ENCODE measurements around the gene TMEM143.

DNA sequence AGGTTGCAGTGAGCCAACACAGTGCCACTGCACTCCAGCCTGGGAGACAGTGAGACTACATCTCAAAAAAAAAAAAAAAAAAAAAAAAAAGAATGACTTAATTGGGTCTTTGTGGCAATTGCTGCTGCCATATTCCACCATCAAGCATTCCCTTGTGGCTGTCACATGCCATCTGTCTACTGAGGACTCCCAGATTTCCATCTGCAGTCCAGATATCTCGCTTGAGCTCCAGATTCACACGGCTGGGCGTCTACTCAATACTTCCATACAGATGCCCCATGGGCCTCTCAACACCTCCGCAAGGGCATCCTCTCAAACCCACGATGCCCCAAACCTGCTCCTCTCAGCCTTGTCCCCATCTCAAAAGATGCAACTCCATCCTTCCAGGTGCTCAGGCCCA, 12.9 kb downstream of the TMEM143 start:
- TF ChIP-seq, protein P1, sequence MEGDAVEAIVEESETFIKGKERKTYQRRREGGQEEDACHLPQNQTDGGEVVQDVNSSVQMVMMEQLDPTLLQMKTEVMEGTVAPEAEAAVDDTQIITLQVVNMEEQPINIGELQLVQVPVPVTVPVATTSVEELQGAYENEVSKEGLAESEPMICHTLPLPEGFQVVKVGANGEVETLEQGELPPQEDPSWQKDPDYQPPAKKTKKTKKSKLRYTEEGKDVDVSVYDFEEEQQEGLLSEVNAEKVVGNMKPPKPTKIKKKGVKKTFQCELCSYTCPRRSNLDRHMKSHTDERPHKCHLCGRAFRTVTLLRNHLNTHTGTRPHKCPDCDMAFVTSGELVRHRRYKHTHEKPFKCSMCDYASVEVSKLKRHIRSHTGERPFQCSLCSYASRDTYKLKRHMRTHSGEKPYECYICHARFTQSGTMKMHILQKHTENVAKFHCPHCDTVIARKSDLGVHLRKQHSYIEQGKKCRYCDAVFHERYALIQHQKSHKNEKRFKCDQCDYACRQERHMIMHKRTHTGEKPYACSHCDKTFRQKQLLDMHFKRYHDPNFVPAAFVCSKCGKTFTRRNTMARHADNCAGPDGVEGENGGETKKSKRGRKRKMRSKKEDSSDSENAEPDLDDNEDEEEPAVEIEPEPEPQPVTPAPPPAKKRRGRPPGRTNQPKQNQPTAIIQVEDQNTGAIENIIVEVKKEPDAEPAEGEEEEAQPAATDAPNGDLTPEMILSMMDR (IDR thresholded peaks at IDR 0.05), result no peak
- TF ChIP-seq SIN3A (IDR thresholded peaks at IDR 0.05; ENCODE audit: borderline replicate concordance, insufficient read depth, low read depth, low read length), result no peak
- TF ChIP-seq TCF7L2 (IDR thresholded peaks at IDR 0.05; ENCODE audit: low read depth, low read length), result no peak
- no peak for TF ChIP-seq POLR2AphosphoS5 (IDR thresholded peaks at IDR 0.05; ENCODE audit: low read depth, low read length)
- TF ChIP-seq, protein P2, sequence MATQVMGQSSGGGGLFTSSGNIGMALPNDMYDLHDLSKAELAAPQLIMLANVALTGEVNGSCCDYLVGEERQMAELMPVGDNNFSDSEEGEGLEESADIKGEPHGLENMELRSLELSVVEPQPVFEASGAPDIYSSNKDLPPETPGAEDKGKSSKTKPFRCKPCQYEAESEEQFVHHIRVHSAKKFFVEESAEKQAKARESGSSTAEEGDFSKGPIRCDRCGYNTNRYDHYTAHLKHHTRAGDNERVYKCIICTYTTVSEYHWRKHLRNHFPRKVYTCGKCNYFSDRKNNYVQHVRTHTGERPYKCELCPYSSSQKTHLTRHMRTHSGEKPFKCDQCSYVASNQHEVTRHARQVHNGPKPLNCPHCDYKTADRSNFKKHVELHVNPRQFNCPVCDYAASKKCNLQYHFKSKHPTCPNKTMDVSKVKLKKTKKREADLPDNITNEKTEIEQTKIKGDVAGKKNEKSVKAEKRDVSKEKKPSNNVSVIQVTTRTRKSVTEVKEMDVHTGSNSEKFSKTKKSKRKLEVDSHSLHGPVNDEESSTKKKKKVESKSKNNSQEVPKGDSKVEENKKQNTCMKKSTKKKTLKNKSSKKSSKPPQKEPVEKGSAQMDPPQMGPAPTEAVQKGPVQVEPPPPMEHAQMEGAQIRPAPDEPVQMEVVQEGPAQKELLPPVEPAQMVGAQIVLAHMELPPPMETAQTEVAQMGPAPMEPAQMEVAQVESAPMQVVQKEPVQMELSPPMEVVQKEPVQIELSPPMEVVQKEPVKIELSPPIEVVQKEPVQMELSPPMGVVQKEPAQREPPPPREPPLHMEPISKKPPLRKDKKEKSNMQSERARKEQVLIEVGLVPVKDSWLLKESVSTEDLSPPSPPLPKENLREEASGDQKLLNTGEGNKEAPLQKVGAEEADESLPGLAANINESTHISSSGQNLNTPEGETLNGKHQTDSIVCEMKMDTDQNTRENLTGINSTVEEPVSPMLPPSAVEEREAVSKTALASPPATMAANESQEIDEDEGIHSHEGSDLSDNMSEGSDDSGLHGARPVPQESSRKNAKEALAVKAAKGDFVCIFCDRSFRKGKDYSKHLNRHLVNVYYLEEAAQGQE (IDR thresholded peaks at IDR 0.05; ENCODE audit: insufficient read depth in 1 of 2, low read depth in 2 of 2, low read length in 1 of 2), result no peak
